ENCODE results near the gene TICAM1. TPM values are rescaled to one million over a fixed set of nuclear protein-coding genes. Genes with fewer than 3 reads are reported as not detected.

The TICAM1 gene
- total and polyA plus RNA-seq, 8 donors, result 1.8 to 46.9 (median 14.9) TPM

DNA sequence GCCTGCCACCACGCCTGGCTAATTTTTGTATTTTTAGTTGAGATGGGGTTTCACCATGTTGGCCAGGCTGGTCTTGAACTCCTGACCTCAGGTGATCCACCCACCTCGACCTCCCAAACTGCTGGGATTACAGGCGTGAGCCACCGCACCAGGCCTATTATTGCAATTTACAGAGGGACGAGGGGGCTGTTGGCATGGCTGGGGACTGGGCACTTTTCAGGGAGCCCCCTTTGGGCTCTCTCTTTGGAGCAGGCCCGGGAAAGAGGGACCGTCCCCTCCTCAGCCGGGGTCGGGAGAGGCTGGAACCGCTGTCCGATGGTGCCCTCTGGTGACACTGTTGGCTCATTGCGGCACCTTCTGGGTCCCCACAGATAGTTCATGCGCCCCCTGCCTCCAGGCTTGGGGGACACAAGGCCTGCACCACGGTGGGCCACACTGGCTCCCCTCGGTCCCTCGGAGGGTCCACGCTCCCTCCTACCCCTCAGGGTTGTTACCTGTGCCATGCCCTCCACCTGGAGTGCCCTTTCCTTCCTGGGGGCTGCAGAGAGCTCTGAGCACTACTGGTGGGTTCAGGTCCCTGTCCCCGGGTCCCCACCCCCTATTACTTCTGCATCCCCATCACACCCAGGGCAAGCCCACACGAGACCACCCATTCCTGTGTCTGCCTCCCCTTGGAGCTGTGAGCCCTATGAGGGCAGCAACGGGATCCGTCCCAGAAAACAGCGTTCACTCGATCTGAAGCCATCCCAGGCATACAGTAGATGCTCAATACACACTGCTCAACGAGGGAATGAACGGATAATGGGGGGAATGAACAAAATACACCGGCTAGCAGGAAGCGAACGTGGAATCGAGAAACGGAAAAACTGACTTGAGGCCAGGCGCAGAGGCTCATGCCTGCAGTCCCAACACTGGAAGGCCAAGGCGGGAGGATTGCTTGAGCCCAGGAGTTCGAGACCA is 27.5 kb downstream of the TICAM1 start:
- WGBS, 5 donors, result 44 to 52% (median 46%) methylated on average over 31 to 33 of the region's 33 CpGs
- H3K4me3 ChIP-seq, result peak overlapping the region in 1 of 4 donors; percentile 13
- DNase-seq, result peak; percentile 65 to 82
- no peak overlapping the region for H3K27ac ChIP-seq
- H3K9me3 ChIP-seq, result no peaks in the 10 kb centered on the region
- H3K36me3 ChIP-seq, result peaks cover 0 to 4% (median 0%) of the 10 kb centered on the region in 4 donors
- H3K4me1 ChIP-seq, result peaks cover 0 to 24% (median 19%) of the 10 kb centered on the region in 4 donors
- H3K27me3 ChIP-seq, result no peaks in the 10 kb centered on the region
- TF ChIP-seq, protein P1, sequence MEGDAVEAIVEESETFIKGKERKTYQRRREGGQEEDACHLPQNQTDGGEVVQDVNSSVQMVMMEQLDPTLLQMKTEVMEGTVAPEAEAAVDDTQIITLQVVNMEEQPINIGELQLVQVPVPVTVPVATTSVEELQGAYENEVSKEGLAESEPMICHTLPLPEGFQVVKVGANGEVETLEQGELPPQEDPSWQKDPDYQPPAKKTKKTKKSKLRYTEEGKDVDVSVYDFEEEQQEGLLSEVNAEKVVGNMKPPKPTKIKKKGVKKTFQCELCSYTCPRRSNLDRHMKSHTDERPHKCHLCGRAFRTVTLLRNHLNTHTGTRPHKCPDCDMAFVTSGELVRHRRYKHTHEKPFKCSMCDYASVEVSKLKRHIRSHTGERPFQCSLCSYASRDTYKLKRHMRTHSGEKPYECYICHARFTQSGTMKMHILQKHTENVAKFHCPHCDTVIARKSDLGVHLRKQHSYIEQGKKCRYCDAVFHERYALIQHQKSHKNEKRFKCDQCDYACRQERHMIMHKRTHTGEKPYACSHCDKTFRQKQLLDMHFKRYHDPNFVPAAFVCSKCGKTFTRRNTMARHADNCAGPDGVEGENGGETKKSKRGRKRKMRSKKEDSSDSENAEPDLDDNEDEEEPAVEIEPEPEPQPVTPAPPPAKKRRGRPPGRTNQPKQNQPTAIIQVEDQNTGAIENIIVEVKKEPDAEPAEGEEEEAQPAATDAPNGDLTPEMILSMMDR (IDR thresholded peaks at IDR 0.05), result peak in 5 of 7 experiments; percentile 45 to 72 (median 64)
- no peak for TF ChIP-seq POLR2A (IDR thresholded peaks at IDR 0.05)
- intact Hi-C loops (cut with DNase I; ENCODE audit: low total_unique reads), result no loop called here

DNA sequence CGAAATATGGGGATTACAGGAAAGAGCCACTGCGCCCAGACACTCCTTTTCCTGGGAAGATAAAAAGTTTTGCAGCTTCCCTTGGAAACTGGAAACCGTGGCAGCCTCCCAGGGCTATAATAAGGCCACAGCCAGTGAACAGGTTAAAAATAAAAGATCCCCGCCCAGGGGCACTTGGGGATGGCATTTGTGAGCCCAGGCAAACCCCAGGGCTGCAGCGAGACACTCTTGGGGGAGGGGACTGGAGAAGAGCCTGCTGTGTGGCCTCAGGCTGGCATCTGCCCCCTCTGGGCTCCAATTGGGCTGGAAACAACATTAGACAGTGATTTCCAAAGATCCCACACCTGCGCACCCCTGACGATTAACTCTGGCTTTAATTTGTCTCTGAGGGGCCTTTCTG is 28.8 kb downstream of the TICAM1 start:
- WGBS, 5 donors, result 81 to 86% (median 85%) methylated on average over 7 of the region's 7 CpGs
- Histone ChIP-seq H3K4me3 (no peak overlapping the region), H3K27ac (no peak overlapping the region), H3K4me1 (peaks cover 0 to 24% (median 18%) of the 10 kb centered on the region in 4 donors), H3K36me3 (peaks cover 0 to 11% (median 6%) of the 10 kb centered on the region in 4 donors), H3K27me3 (no peaks in the 10 kb centered on the region), H3K9me3 (no peaks in the 10 kb centered on the region)
- TF ChIP-seq, protein P1 (IDR thresholded peaks at IDR 0.05), result no peak
- TF ChIP-seq EP300 (IDR thresholded peaks at IDR 0.05) (no peak), POLR2A (IDR thresholded peaks at IDR 0.05) (no peak), POLR2AphosphoS5 (IDR thresholded peaks at IDR 0.05) (no peak)
- intact Hi-C loops (cut with DNase I; ENCODE audit: low total_unique reads), result no loop called here
- no peak for DNase-seq

DNA sequence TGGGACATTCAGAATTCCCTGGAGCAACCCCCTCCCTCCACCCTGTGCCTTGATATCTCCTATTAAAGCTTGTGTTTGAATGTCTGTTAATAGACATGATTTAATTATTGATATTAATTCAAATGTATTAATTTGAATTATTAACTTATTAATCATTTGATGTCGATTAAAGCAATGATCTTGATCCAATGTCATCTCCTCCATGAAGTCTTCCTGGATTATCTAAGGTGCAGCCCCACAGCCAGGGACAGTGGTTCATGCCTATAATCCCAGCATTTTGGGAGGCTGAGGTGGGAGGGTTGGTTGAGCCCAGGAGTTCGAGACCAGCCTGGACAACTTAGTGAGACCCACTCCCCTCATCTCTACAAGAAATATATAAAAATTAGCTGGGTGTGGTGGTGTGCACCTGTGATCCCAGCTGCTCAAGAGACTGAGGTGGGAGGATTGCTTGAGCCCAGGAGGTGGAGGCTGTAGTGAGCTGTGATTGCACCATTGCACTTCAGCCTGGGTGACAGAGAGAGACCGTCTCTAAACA is 30.4 kb downstream of the TICAM1 start:
- Histone ChIP-seq H3K36me3 (peaks cover 6 to 24% (median 21%) of the 10 kb centered on the region in 4 donors), H3K27me3 (no peaks in the 10 kb centered on the region), H3K9me3 (no peaks in the 10 kb centered on the region), H3K27ac (peak overlapping the region in 1 of 5 donors; percentile 56), H3K4me1 (peaks cover 0 to 31% (median 22%) of the 10 kb centered on the region in 4 donors), H3K4me3 (no peak overlapping the region)
- no peak for DNase-seq
- intact Hi-C loops (cut with DNase I; ENCODE audit: low total_unique reads), result no loop called here
- TF ChIP-seq EP300 (IDR thresholded peaks at IDR 0.05), result no peak
- TF ChIP-seq, protein P1 (IDR thresholded peaks at IDR 0.05), result no peak
- no peak for TF ChIP-seq POLR2AphosphoS5 (IDR thresholded peaks at IDR 0.05)
- TF ChIP-seq POLR2A (IDR thresholded peaks at IDR 0.05), result no peak
- 53 to 78% (median 69%) methylated on average over 3 of the region's 3 CpGs for WGBS, 5 donors

DNA sequence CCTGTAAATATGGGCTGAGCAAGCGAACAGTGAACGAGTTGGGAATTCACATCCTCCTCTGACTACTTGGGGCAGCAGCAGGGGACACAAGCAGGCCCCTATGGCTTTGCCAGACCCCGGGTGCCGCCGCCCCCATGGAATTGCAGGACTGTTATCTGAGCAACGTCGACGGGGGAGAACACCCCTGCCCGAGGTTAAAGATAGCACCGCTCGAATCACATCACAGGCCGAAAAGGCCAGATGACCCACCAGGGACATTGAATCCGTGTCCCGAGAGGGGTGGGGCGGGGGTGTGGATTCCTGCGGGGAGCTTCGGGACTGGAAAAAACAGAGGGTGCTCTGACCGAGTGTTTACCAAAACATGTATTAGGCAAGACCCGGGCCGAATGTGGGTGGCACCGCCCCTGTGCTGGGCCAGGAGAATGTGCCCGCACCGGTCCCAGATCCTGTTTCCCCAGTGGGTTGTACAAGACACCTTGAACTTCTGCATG is 30.9 kb downstream of the TICAM1 start:
- Histone ChIP-seq H3K4me1 (peaks cover 0 to 36% (median 25%) of the 10 kb centered on the region in 4 donors), H3K9me3 (no peaks in the 10 kb centered on the region), H3K36me3 (peaks cover 11 to 29% (median 26%) of the 10 kb centered on the region in 4 donors), H3K27ac (peak overlapping the region; percentile 7 to 66 (median 31)), H3K27me3 (no peaks in the 10 kb centered on the region), H3K4me3 (no peak overlapping the region)
- intact Hi-C loops (cut with DNase I; ENCODE audit: low total_unique reads), result no loop called here
- peak; percentile 87 for DNase-seq
- TF ChIP-seq POLR2A (IDR thresholded peaks at IDR 0.05), result no peak
- no peak for TF ChIP-seq EP300 (IDR thresholded peaks at IDR 0.05)
- TF ChIP-seq, protein P1 (IDR thresholded peaks at IDR 0.05), result no peak
- TF ChIP-seq POLR2AphosphoS5 (IDR thresholded peaks at IDR 0.05), result peak in 1 of 3 donors; percentile 30
- 27 to 54% (median 35%) methylated on average over 19 to 23 of the region's 23 CpGs for WGBS, 5 donors

All from stomach (tissue), 9 donors.